Rectal smooth muscle tissue (tissue), 1 donor: ENCODE results near the gene SLC35G1.

Experiments used
- H3K27ac ChIP-seq: one replicate; pipeline ENCODE4 v1.7.0; 2013; ENCODE audit warnings: low read depth, low read length, inconsistent platforms
- H3K27me3 ChIP-seq: one replicate; pipeline ENCODE4 v1.7.0; 2013; ENCODE audit warnings: low read length; ENCODE audit not compliant: control insufficient read depth, insufficient read depth
- H3K36me3 ChIP-seq: one replicate; pipeline ENCODE4 v1.7.0; 2013; ENCODE audit warnings: low read length; ENCODE audit not compliant: control insufficient read depth, insufficient read depth
- H3K4me1 ChIP-seq: one replicate; pipeline ENCODE4 v1.7.0; 2013; ENCODE audit warnings: low read length; ENCODE audit not compliant: control insufficient read depth, insufficient read depth
- H3K4me3 ChIP-seq: one replicate; pipeline ENCODE4 v1.7.0; 2013; ENCODE audit warnings: low read length
- H3K9ac ChIP-seq: one replicate; pipeline ENCODE4 v1.7.0; 2013; ENCODE audit warnings: low read length

The SLC35G1 gene, protein sequence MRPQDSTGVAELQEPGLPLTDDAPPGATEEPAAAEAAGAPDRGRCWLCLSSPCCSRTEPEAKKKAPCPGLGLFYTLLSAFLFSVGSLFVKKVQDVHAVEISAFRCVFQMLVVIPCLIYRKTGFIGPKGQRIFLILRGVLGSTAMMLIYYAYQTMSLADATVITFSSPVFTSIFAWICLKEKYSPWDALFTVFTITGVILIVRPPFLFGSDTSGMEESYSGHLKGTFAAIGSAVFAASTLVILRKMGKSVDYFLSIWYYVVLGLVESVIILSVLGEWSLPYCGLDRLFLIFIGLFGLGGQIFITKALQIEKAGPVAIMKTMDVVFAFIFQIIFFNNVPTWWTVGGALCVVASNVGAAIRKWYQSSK

GRCh38 chr10:93893646-93894515 lies at the start of gene SLC35G1:
SLC35G1 (plus strand) TSS chr10:93893978; CDS start chr10:93894034, 56 bp downstream.
- Histone ChIP-seq H3K36me3 (no peaks in the 10 kb centered on the region), H3K4me3 (peak within 1 kb of the TSS; percentile 67), H3K27me3 (no peaks in the 10 kb centered on the region), H3K4me1 (no peaks in the 10 kb centered on the region), H3K27ac (peak within 1 kb of the TSS; percentile 11), H3K9ac (peak within 1 kb of the TSS; percentile 45)

DNA sequence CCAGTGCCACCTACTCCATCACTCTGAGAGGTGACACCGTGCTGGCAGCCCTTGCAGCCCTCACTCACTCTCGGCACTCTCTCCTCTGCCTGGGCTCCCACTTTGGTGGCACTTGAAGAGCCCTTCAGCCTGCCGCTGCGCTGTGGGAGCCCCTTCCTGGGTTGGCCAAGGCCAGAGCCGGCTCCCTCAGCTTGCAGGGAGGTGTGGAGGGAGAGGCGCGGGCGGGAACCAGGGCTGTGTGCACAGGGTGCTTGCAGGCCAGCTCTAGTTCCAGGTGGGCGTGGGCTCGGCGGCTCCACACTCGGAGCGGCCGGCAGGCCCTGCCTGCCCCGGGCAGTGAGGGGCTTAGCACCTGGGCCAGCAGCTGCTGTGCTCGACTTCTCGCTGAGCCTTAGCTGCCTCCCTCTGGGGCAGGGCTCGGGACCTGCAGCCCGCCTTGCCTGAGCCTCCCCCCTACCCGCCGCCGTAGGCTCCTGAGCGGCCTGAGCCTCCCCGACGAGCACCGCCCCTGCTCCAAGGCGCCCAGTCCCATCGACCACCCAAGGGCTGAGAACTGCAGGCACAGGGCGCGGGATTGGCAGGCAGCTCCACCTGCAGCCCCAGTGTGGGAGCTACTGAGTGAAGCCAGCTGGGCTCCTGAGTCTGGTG lies 48.7 kb upstream of the SLC35G1 start:
- Histone ChIP-seq H3K4me3 (no peak overlapping the region), H3K9ac (no peak overlapping the region), H3K36me3 (no peaks in the 10 kb centered on the region), H3K27me3 (no peaks in the 10 kb centered on the region), H3K4me1 (no peaks in the 10 kb centered on the region), H3K27ac (no peak overlapping the region)

- no peaks in the 10 kb centered on the region for H3K36me3 ChIP-seq
- no peak overlapping the region for H3K9ac ChIP-seq
- no peak overlapping the region for H3K27ac ChIP-seq
- H3K4me3 ChIP-seq, result no peak overlapping the region
- H3K4me1 ChIP-seq, result no peaks in the 10 kb centered on the region
- no peaks in the 10 kb centered on the region for H3K27me3 ChIP-seq
These were observed 44.2 kb upstream of the SLC35G1 start for GRCh38 chr10:93849593-93849992.

GRCh38 chr10:93850031-93851015 lies 43.5 kb upstream of the SLC35G1 start:
- no peaks in the 10 kb centered on the region for H3K27me3 ChIP-seq
- H3K4me1 ChIP-seq, result no peaks in the 10 kb centered on the region
- no peak overlapping the region for H3K4me3 ChIP-seq
- H3K27ac ChIP-seq, result no peak overlapping the region
- H3K9ac ChIP-seq, result no peak overlapping the region
- H3K36me3 ChIP-seq, result no peaks in the 10 kb centered on the region

DNA sequence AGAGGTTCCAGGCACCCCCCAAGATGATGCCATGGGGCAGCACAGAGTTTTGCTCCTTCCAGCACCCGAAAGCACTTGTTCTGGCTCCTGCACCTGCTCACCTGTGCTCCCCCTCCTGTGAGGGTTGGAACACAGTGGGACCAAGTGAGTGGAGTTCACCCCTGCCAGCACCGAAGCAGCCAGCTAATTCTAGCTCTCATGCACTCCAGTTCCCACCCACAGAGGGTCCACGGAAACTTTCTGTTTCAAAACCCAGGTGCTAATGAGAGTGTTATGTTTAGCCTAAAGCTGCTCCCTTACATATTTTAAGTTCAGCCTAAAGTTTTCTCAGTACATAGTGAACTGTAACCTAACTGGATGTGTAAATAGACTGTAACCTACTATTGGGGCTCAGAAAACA lies 42.6 kb upstream of the SLC35G1 start:
- H3K27me3 ChIP-seq, result no peaks in the 10 kb centered on the region
- H3K27ac ChIP-seq, result no peak overlapping the region
- H3K4me3 ChIP-seq, result no peak overlapping the region
- no peak overlapping the region for H3K9ac ChIP-seq
- no peaks in the 10 kb centered on the region for H3K36me3 ChIP-seq
- H3K4me1 ChIP-seq, result no peaks in the 10 kb centered on the region

- Histone ChIP-seq H3K4me3 (no peak overlapping the region), H3K9ac (no peak overlapping the region), H3K27me3 (no peaks in the 10 kb centered on the region), H3K4me1 (no peaks in the 10 kb centered on the region), H3K27ac (no peak overlapping the region), H3K36me3 (no peaks in the 10 kb centered on the region)
These were observed 41.2 kb upstream of the SLC35G1 start for GRCh38 chr10:93852476-93853095.

DNA sequence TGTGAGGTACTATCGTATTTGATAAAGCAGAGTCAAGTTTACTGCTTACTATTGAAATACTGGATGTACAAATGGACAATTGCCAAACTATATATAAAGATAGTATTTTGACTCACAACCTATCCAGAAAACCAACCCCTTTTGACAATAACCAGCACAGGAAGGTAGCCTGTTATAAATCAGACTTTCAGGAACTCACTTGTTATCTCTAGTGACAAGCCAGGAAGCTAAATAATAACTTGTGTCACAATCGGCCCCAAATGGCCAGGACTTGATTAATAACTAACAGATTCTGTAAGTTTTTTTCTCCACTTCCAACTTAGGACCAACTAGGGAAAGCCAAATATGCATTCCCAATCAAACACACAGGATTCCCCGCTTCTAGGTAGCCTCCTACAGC lies 38.8 kb upstream of the SLC35G1 start:
- H3K4me3 ChIP-seq, result no peak overlapping the region
- no peak overlapping the region for H3K27ac ChIP-seq
- H3K36me3 ChIP-seq, result no peaks in the 10 kb centered on the region
- no peaks in the 10 kb centered on the region for H3K4me1 ChIP-seq
- H3K27me3 ChIP-seq, result no peaks in the 10 kb centered on the region
- H3K9ac ChIP-seq, result no peak overlapping the region

DNA sequence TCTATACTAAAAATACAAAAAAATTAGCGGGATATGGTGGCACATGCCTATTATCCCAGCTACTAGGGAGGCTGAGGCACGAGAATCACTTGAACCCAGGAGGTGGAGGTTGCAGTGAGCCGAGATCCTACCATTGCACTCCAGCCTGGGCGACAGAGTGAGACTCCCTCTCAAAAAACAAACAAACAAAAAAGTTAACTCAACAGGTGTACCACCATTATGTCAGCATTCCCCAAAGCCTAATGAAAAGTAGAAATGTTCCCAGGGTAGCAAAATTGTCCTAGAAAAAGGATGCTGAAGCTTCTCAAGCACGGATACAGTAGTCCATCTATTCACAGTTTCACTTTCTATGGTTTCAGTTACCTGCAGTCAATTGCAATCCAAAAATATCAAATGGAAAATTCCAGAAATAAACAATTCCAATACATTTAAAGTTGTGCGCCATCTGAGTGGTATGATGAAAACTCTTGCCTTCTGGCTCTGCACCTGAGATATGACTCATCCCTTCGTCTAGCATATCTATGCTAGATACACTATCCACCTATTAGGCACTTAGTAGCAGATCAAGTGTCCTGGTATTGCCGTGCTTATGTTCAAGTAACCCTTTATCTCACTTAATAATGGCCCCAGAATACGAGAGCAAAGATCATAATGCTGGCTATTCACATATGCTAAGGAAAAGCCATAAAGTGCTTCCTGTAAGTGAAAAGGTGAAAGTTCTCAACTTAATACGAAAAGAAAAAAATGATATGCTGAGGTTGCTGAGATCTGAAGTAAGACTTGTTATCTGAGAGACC lies 37.2 kb upstream of the SLC35G1 start:
- H3K36me3 ChIP-seq, result no peaks in the 10 kb centered on the region
- H3K4me1 ChIP-seq, result no peaks in the 10 kb centered on the region
- H3K4me3 ChIP-seq, result no peak overlapping the region
- H3K27me3 ChIP-seq, result no peaks in the 10 kb centered on the region
- no peak overlapping the region for H3K27ac ChIP-seq
- H3K9ac ChIP-seq, result no peak overlapping the region

GRCh38 chr10:93859049-93859655 lies 34.6 kb upstream of the SLC35G1 start:
- H3K4me3 ChIP-seq, result no peak overlapping the region
- no peak overlapping the region for H3K9ac ChIP-seq
- H3K27me3 ChIP-seq, result no peaks in the 10 kb centered on the region
- no peaks in the 10 kb centered on the region for H3K4me1 ChIP-seq
- H3K27ac ChIP-seq, result no peak overlapping the region
- no peaks in the 10 kb centered on the region for H3K36me3 ChIP-seq

GRCh38 chr10:93861825-93862224 lies 32.0 kb upstream of the SLC35G1 start:
- Histone ChIP-seq H3K4me1 (no peaks in the 10 kb centered on the region), H3K36me3 (no peaks in the 10 kb centered on the region), H3K27me3 (no peaks in the 10 kb centered on the region), H3K27ac (no peak overlapping the region), H3K4me3 (no peak overlapping the region), H3K9ac (no peak overlapping the region)
